ENCODE data around the gene NTN3. TPM values are rescaled to one million over a fixed set of nuclear protein-coding genes. Genes with fewer than 3 reads are reported as not detected.
"Not testable (repeated sequence)": the region's sequence is repeated elsewhere in the genome, so short reads cannot be mapped to it uniquely, and the experiment has no call there.

The NTN3 gene
- polyA plus RNA-seq, 6 donors from 2014 or later, result not detected

GRCh38 chr16:2432286-2432685 lies 38.8 kb upstream of the NTN3 start:
- no peaks in the 10 kb centered on the region for H3K36me3 Mint-ChIP-seq
- H3K4me3 Mint-ChIP-seq, result peak overlapping the region in 1 of 8 donors; percentile 43
- H3K27me3 Mint-ChIP-seq, result no peaks in the 10 kb centered on the region
- ATAC-seq (ENCODE audit: low read depth in 2 of 2), result no peak
- H3K4me1 Mint-ChIP-seq, result peaks cover 15 to 21% (median 19%) of the 10 kb centered on the region in 3 donors
- no peak for DNase-seq
- no peaks in the 10 kb centered on the region for H3K9me3 Mint-ChIP-seq
- H3K27ac Mint-ChIP-seq, result no peak overlapping the region

- no peaks in the 10 kb centered on the region for H3K27me3 Mint-ChIP-seq
- no peaks in the 10 kb centered on the region for H3K9me3 Mint-ChIP-seq
- H3K27ac Mint-ChIP-seq, result peak overlapping the region in 1 of 6 donors; percentile 64
- ATAC-seq (ENCODE audit: low read depth in 2 of 2) (no peak), DNase-seq (no peak)
- peaks cover 15 to 20% (median 19%) of the 10 kb centered on the region in 3 donors for H3K4me1 Mint-ChIP-seq
- H3K4me3 Mint-ChIP-seq, result peak overlapping the region in 1 of 8 donors; percentile 43
- no peaks in the 10 kb centered on the region for H3K36me3 Mint-ChIP-seq
Observed at GRCh38 chr16:2432801-2433505, 38.1 kb upstream of the NTN3 start.

- not testable (repeated sequence) for DNase-seq; H3K9me3 Mint-ChIP-seq; H3K4me3 Mint-ChIP-seq; H3K27me3 Mint-ChIP-seq; H3K36me3 Mint-ChIP-seq; H3K27ac Mint-ChIP-seq; ATAC-seq (ENCODE audit: low read depth in 2 of 2)
- H3K4me1 Mint-ChIP-seq, result peaks cover 19 to 23% (median 20%) of the 10 kb centered on the region in 3 donors
Observed at GRCh38 chr16:2435236-2435635, 35.9 kb upstream of the NTN3 start.

GRCh38 chr16:2436110-2436509 lies 35.0 kb upstream of the NTN3 start:
- DNase-seq (no peak), ATAC-seq (ENCODE audit: low read depth in 2 of 2) (no peak)
- H3K36me3 Mint-ChIP-seq, result no peaks in the 10 kb centered on the region
- no peaks in the 10 kb centered on the region for H3K9me3 Mint-ChIP-seq
- H3K27me3 Mint-ChIP-seq, result no peaks in the 10 kb centered on the region
- peak overlapping the region in 1 of 6 donors; percentile 79 for H3K27ac Mint-ChIP-seq
- peaks cover 13 to 24% (median 16%) of the 10 kb centered on the region in 3 donors for H3K4me1 Mint-ChIP-seq
- H3K4me3 Mint-ChIP-seq, result peak overlapping the region in 1 of 8 donors; percentile 42

- H3K4me1 Mint-ChIP-seq, result peaks cover 13 to 25% (median 16%) of the 10 kb centered on the region in 3 donors
- no peak overlapping the region for H3K4me3 Mint-ChIP-seq
- DNase-seq (no peak), ATAC-seq (ENCODE audit: low read depth in 2 of 2) (no peak)
- H3K27ac Mint-ChIP-seq, result peak overlapping the region in 2 of 6 donors; percentile 30 to 65
- H3K9me3 Mint-ChIP-seq, result no peaks in the 10 kb centered on the region
- no peaks in the 10 kb centered on the region for H3K36me3 Mint-ChIP-seq
- no peaks in the 10 kb centered on the region for H3K27me3 Mint-ChIP-seq
Observed at GRCh38 chr16:2437032-2437790, 33.9 kb upstream of the NTN3 start.

GRCh38 chr16:2438121-2438520 lies 33.0 kb upstream of the NTN3 start:
- H3K9me3 Mint-ChIP-seq, result no peaks in the 10 kb centered on the region
- no peak overlapping the region for H3K4me3 Mint-ChIP-seq
- ATAC-seq (ENCODE audit: low read depth in 2 of 2), result no peak

GRCh38 chr16:2439598-2439997 lies 31.5 kb upstream of the NTN3 start:
- no peaks in the 10 kb centered on the region for H3K36me3 Mint-ChIP-seq
- H3K4me3 Mint-ChIP-seq, result peak overlapping the region in 5 of 8 donors; percentile 30 to 74 (median 47)
- H3K27ac Mint-ChIP-seq, result peak overlapping the region in 5 of 6 donors; percentile 87 to 97 (median 93)
- ATAC-seq (ENCODE audit: low read depth in 2 of 2) (no peak), DNase-seq (no peak)
- no peaks in the 10 kb centered on the region for H3K27me3 Mint-ChIP-seq
- H3K4me1 Mint-ChIP-seq, result peaks cover 10 to 25% (median 16%) of the 10 kb centered on the region in 3 donors
- H3K9me3 Mint-ChIP-seq, result no peaks in the 10 kb centered on the region

More at GRCh38 chr16:2438121-2438520, 33.0 kb upstream of the NTN3 start:
- H3K36me3 Mint-ChIP-seq, result no peaks in the 10 kb centered on the region
- no peaks in the 10 kb centered on the region for H3K27me3 Mint-ChIP-seq
- peak overlapping the region in 4 of 6 donors; percentile 57 to 90 (median 78) for H3K27ac Mint-ChIP-seq
- no peak for DNase-seq
- peaks cover 11 to 25% (median 16%) of the 10 kb centered on the region in 3 donors for H3K4me1 Mint-ChIP-seq

GRCh38 chr16:2441143-2441804 lies 29.8 kb upstream of the NTN3 start:
- H3K9me3 Mint-ChIP-seq; H3K27me3 Mint-ChIP-seq; ATAC-seq (ENCODE audit: low read depth in 2 of 2); DNase-seq; H3K36me3 Mint-ChIP-seq: not testable (repeated sequence)
- peak overlapping the region in 1 of 8 donors; percentile 69 for H3K4me3 Mint-ChIP-seq
- peak overlapping the region in 3 of 6 donors; percentile 33 to 94 (median 83) for H3K27ac Mint-ChIP-seq
- H3K4me1 Mint-ChIP-seq, result peaks cover 10 to 25% (median 16%) of the 10 kb centered on the region in 3 donors

GRCh38 chr16:2443555-2443954 lies 27.5 kb upstream of the NTN3 start:
- no peaks in the 10 kb centered on the region for H3K9me3 Mint-ChIP-seq
- H3K4me3 Mint-ChIP-seq, result no peak overlapping the region
- DNase-seq (no peak), ATAC-seq (ENCODE audit: low read depth in 2 of 2) (no peak)
- H3K36me3 Mint-ChIP-seq, result no peaks in the 10 kb centered on the region
- H3K27ac Mint-ChIP-seq, result no peak overlapping the region
- H3K27me3 Mint-ChIP-seq, result no peaks in the 10 kb centered on the region
- peaks cover 10 to 23% (median 16%) of the 10 kb centered on the region in 3 donors for H3K4me1 Mint-ChIP-seq

GRCh38 chr16:2447920-2448583 lies 23.0 kb upstream of the NTN3 start:
- Mint-ChIP-seq H3K4me1 (no peaks in the 10 kb centered on the region), H3K36me3 (no peaks in the 10 kb centered on the region), H3K27ac (no peak overlapping the region), H3K4me3 (peak overlapping the region in 1 of 8 donors; percentile 9), H3K27me3 (no peaks in the 10 kb centered on the region), H3K9me3 (no peaks in the 10 kb centered on the region)
- ATAC-seq (ENCODE audit: low read depth in 2 of 2) (no peak), DNase-seq (no peak)

- H3K4me3 Mint-ChIP-seq, result no peak overlapping the region
- DNase-seq, result no peak
- no peaks in the 10 kb centered on the region for H3K27me3 Mint-ChIP-seq
- no peak for ATAC-seq (ENCODE audit: low read depth in 2 of 2)
- peaks cover 0 to 6% of the 10 kb centered on the region in 2 donors for H3K36me3 Mint-ChIP-seq
- H3K4me1 Mint-ChIP-seq, result no peaks in the 10 kb centered on the region
- no peaks in the 10 kb centered on the region for H3K9me3 Mint-ChIP-seq
- H3K27ac Mint-ChIP-seq, result no peak overlapping the region
Observed at GRCh38 chr16:2449118-2449517, 22.0 kb upstream of the NTN3 start.

GRCh38 chr16:2450535-2450934 lies 20.6 kb upstream of the NTN3 start:
- no peaks in the 10 kb centered on the region for H3K4me1 Mint-ChIP-seq
- no peak overlapping the region for H3K4me3 Mint-ChIP-seq
- ATAC-seq (ENCODE audit: low read depth in 2 of 2) (no peak), DNase-seq (no peak)
- peaks cover 0 to 7% of the 10 kb centered on the region in 2 donors for H3K36me3 Mint-ChIP-seq
- no peak overlapping the region for H3K27ac Mint-ChIP-seq
- no peaks in the 10 kb centered on the region for H3K27me3 Mint-ChIP-seq
- no peaks in the 10 kb centered on the region for H3K9me3 Mint-ChIP-seq

- Mint-ChIP-seq H3K4me1 (no peaks in the 10 kb centered on the region), H3K27me3 (no peaks in the 10 kb centered on the region), H3K27ac (no peak overlapping the region), H3K36me3 (peaks cover 0 to 7% of the 10 kb centered on the region in 2 donors), H3K4me3 (no peak overlapping the region), H3K9me3 (no peaks in the 10 kb centered on the region)
- no peak for DNase-seq
- no peak for ATAC-seq (ENCODE audit: low read depth in 2 of 2)
Observed at GRCh38 chr16:2450975-2451381, 20.1 kb upstream of the NTN3 start.
